Large intestine (tissue), 3 donors: Measurements from ENCODE around the gene CLSTN1. TPM values are rescaled to one million over a fixed set of nuclear protein-coding genes. Genes with fewer than 3 reads are reported as not detected.
"Not testable (repeated sequence)": the region's sequence is repeated elsewhere in the genome, so short reads cannot be mapped to it uniquely, and the experiment has no call there.

ENCODE experiments used
- DNase-seq, 2 donors: peaks; one replicate each; pipeline versions ENCODE4 v3.0.0 to v3.0.0-alpha.2; 2013
- H3K27ac ChIP-seq: one replicate; pipeline ENCODE4 v1.5.1; 2013; ENCODE audit warnings: low read length
- H3K27me3 ChIP-seq: 2 replicates; pipeline ENCODE4 v1.6.1; 2013; ENCODE audit warnings: low read length; ENCODE audit not compliant: control insufficient read depth, insufficient read depth
- H3K36me3 ChIP-seq: 2 replicates; pipeline ENCODE4 v1.6.1; 2013; ENCODE audit warnings: low read length; ENCODE audit not compliant: control insufficient read depth, insufficient read depth
- H3K4me1 ChIP-seq: one replicate; pipeline ENCODE4 v1.6.1; 2013; ENCODE audit warnings: low read length; ENCODE audit not compliant: control insufficient read depth, insufficient read depth
- H3K4me3 ChIP-seq: one replicate; pipeline ENCODE4 v1.5.1; 2013; ENCODE audit warnings: low read length
- H3K9me3 ChIP-seq: one replicate; pipeline ENCODE4 v1.6.1; 2013; ENCODE audit warnings: mild to moderate bottlenecking, low read depth, low read length, moderate library complexity; ENCODE audit not compliant: control insufficient read depth
- WGBS: methylation state at CpG from one replicate; pipeline ENCODE4 v1.1.5; 2013; ENCODE audit warnings: low lambda C conversion rate; ENCODE audit not compliant: insufficient coverage; 5-methylcytosine and 5-hydroxymethylcytosine counted together
- polyA plus RNA-seq: library from polyadenylated mRNA; unstranded; fragments of 120-200 nt; gene quantifications from one replicate; pipeline ENCODE4 v1.2.1, GENCODE V29; 2013

The CLSTN1 gene
- polyA plus RNA-seq, 1 donor = 66.2 TPM

DNA sequence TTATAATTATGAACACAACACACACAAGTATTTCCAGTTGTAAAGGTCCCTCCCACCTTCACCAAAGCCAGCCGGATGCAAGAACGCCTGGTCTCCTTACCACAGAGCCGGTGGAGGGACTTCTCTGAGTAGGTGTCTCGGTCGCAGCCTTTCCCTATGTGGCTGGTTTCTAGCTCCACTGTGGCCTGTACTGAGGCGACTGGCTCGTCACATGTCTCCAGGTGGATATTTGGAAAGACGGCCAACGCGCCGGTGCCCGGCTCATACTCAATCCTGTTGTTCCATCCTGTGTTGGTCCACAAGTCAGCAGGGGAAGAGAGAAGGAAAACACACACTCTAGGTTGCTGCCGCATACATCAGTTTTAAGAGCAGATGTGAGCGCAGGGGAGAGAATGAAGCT is 74.4 kb downstream of the CLSTN1 start:
- no peak for DNase-seq
- Histone ChIP-seq H3K36me3 (peaks cover 52% of the 10 kb centered on the region), H3K4me1 (no peaks in the 10 kb centered on the region), H3K27me3 (no peaks in the 10 kb centered on the region), H3K9me3 (no peaks in the 10 kb centered on the region), H3K4me3 (no peak overlapping the region), H3K27ac (no peak overlapping the region)
- no CpG with 5 or more reads among the region's 14 CpGs for WGBS

DNA sequence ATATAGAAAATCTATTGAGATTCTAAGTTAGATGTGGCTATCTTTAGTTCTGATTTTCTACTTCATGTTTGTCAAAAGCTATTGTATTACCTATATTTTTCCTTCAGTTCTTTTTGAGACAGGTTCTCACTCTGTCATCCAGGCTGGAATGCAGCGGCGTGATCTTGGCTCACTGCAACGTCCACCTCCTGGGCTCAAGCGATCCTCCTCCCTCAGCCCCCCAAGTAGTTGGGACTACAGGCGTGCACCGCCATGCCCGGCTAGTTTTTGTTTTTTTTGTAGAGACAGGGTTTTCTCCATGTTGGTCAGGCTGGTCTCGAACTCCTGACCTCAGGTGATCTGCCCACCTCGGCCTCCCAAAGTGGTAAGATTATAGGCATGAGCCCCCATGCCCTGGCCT is 75.4 kb downstream of the CLSTN1 start:
- not testable (repeated sequence) for H3K27ac ChIP-seq, H3K27me3 ChIP-seq, DNase-seq, H3K4me1 ChIP-seq, H3K9me3 ChIP-seq, H3K4me3 ChIP-seq
- no CpG with 5 or more reads among the region's 9 CpGs for WGBS
- H3K36me3 ChIP-seq = peaks cover 57% of the 10 kb centered on the region

GRCh38 chr1:9746651-9747050 is 77.1 kb downstream of the CLSTN1 start:
- no peaks in the 10 kb centered on the region for H3K9me3 ChIP-seq
- H3K27me3 ChIP-seq = no peaks in the 10 kb centered on the region
- no CpG with 5 or more reads among the region's 7 CpGs for WGBS
- H3K4me1 ChIP-seq = no peaks in the 10 kb centered on the region
- no peak overlapping the region for H3K4me3 ChIP-seq
- peaks cover 61% of the 10 kb centered on the region for H3K36me3 ChIP-seq
- DNase-seq = no peak
- H3K27ac ChIP-seq = no peak overlapping the region

DNA sequence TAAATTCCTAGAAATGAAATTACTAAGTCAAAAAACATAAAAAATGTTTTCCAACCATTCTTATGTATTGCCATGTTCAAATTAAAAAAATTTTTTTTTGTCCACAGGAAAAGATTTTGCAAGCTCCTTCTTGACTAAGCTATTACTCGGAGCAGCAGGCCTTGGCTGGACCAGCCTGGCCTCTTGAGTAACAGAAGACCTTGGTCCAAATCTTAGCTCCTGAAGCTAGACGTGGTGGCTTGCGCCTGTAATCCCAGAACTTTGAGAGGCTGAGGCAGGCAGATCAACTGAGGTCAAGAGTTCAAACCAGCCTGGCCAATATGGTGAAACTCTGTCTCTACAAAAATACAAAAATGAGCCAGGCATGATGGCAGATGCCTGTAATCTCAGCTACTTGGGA is 77.6 kb downstream of the CLSTN1 start:
- H3K27me3 ChIP-seq = no peaks in the 10 kb centered on the region
- peaks cover 62% of the 10 kb centered on the region for H3K36me3 ChIP-seq
- no peaks in the 10 kb centered on the region for H3K9me3 ChIP-seq
- H3K4me3 ChIP-seq = no peak overlapping the region
- WGBS = no CpG with 5 or more reads among the region's 3 CpGs
- no peak overlapping the region for H3K27ac ChIP-seq
- DNase-seq = no peak
- no peaks in the 10 kb centered on the region for H3K4me1 ChIP-seq

DNA sequence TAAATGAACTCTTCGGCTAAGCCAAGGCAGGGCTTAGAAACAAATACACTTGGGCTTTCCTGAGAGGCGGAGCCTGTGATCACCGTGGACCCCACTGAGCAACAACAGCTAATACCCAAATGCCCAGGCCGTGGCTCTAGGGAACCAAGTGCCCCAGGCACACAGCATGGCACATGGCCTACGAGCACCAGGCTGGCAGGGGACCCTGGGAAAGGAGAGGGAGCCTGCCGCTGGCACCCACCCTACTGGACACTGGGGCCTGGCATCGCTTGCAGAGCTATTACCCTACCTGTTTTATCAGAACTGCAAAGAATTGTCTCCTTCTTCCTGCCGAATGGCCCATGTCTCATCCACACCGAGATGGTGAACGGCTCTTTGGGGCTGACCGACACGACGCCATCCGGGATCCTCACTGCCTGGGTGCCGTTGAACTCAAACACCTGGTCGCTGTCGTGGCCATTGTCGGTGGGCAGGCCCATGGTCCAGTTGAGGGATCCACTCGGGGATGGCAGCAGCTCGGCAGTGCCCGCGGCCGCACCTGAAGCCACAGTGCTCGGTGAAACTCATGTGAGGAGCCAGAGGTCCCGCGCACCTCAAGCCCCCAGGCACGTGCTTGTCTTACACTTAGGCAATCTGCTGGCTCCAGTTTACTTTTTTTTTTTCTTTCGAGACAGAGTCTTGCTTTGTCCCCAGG is 79.5 kb downstream of the CLSTN1 start:
- Histone ChIP-seq H3K27ac (no peak overlapping the region), H3K4me3 (no peak overlapping the region), H3K9me3 (no peaks in the 10 kb centered on the region), H3K27me3 (no peaks in the 10 kb centered on the region), H3K36me3 (peaks cover 64% of the 10 kb centered on the region), H3K4me1 (no peaks in the 10 kb centered on the region)
- DNase-seq = no peak
- 100% methylated on average over 1 of the region's 28 CpGs for WGBS

DNA sequence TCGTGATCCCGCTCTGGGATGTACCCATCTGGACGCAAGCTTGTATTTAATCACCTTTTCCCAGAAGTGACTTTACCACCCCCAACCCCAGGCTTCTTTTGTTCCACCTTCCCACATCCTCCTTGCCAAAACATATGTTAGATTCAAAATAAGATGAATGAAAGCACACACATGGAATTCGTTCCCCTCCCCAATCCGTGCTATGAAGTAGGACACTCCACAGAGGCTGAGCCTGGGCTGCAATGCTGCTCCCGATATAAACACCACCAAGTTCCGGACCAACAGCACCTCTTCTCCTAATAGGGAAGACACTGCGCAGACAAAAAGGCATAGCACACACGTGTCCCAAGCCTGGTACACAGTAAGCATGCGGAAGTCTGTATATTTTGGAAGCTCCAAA is 86.1 kb downstream of the CLSTN1 start:
- Histone ChIP-seq H3K27me3 (no peaks in the 10 kb centered on the region), H3K27ac (no peak overlapping the region), H3K4me3 (no peak overlapping the region), H3K36me3 (peaks cover 89% of the 10 kb centered on the region), H3K9me3 (no peaks in the 10 kb centered on the region), H3K4me1 (no peaks in the 10 kb centered on the region)
- DNase-seq = no peak
- WGBS = no CpG with 5 or more reads among the region's 10 CpGs

DNA sequence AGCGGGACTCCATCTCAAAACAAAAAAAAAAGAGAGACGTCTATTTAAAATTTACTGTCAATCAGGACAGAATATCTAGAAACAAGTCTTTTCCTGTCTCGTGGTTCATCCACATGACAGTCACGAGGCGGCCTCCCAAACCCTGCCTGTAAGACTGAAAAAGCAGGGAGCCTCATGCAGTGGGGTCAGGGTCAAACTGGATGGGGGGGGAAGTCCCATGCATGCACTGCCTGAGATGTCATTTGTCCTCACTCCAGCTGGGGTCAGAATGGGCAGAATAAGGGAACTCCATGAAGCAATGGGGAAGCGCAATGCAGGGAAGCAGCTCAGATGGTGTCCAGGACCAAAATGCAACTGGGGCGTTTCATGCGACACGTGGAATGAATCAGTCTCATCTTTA is 86.7 kb downstream of the CLSTN1 start:
- Histone ChIP-seq H3K27ac (no peak overlapping the region), H3K27me3 (no peaks in the 10 kb centered on the region), H3K4me1 (no peaks in the 10 kb centered on the region), H3K36me3 (peaks cover 92% of the 10 kb centered on the region), H3K9me3 (no peaks in the 10 kb centered on the region), H3K4me3 (no peak overlapping the region)
- 100% methylated on average over 1 of the region's 9 CpGs for WGBS
- DNase-seq = no peak

GRCh38 chr1:9736241-9736640 is 87.5 kb downstream of the CLSTN1 start:
- Histone ChIP-seq H3K9me3 (no peaks in the 10 kb centered on the region), H3K36me3 (peaks cover 92% of the 10 kb centered on the region), H3K4me3 (no peak overlapping the region), H3K27me3 (no peaks in the 10 kb centered on the region), H3K27ac (no peak overlapping the region), H3K4me1 (no peaks in the 10 kb centered on the region)
- 80% methylated on average over 1 of the region's 5 CpGs for WGBS
- no peak for DNase-seq

DNA sequence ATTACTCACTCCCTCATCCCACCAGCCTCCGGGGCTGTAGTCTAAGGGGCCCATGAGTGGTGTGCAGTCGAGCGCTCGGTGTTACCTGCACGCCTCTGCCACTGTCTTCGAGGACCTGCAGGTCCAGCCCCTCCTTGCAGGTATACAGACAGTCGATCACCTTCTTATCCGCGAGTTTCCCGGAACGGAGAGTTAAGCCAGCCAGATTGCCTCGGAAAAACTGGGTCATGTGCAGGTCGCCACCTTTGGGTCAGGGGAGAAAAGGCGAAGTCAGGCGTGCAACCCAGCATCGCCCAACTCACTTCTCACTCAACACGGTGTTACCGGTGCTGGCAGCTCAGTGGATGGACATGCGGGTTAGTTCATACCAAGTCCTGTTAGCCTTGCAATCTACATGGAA is 88.0 kb downstream of the CLSTN1 start:
- Histone ChIP-seq H3K9me3 (no peaks in the 10 kb centered on the region), H3K4me3 (no peak overlapping the region), H3K4me1 (no peaks in the 10 kb centered on the region), H3K36me3 (peaks cover 92% of the 10 kb centered on the region), H3K27ac (no peak overlapping the region), H3K27me3 (no peaks in the 10 kb centered on the region)
- WGBS = 100% methylated on average over 3 of the region's 19 CpGs
- no peak for DNase-seq

DNA sequence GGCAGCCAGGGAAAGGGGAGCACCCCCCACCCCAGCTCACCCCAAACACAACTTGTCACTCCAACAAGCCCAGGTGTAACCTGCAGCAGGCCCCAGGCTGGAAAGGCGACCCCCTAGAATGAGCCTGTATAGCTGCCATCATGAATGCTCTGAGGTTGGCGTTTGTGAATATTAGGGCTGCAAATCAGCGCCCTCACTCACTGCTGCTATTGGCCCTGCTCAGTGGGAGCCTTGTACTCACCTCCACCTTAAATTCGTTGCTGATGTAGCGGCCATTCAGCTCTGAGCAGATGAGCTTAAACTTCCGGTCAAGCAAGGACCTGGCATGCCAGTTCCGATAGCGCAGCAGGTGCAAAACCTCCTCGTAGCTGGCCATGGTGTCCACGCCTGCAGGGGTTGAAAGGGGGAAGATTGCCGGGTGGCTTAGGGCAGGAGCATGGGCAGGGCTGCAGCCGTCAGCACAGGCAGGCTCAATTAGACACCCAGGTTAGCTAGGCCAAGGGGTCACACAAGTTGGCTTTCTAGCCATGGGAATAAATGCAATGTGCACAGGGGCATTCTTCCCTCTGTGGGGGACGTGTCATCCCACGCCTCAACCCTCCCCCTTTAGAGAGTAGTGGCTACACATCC is 90.5 kb downstream of the CLSTN1 start:
- WGBS = no CpG with 5 or more reads among the region's 14 CpGs
- H3K4me3 ChIP-seq = no peak overlapping the region
- H3K4me1 ChIP-seq = no peaks in the 10 kb centered on the region
- peaks cover 96% of the 10 kb centered on the region for H3K36me3 ChIP-seq
- no peaks in the 10 kb centered on the region for H3K9me3 ChIP-seq
- H3K27ac ChIP-seq = no peak overlapping the region
- H3K27me3 ChIP-seq = no peaks in the 10 kb centered on the region
- DNase-seq = no peak
